ENCODE data around the gene FAM222A.

FAM222A gene

GRCh38 chr12:109808876-109809646 is 95.4 kb downstream of the FAM222A start:
- H4K20me1 ChIP-seq (ENCODE audit: insufficient read depth, low read length): no peaks in the 10 kb centered on the region
- no peak overlapping the region for H3K4me2 ChIP-seq (ENCODE audit: low read depth, low read length)
- H3K4me3 ChIP-seq (ENCODE audit: low read length): no peak overlapping the region
- no peak for TF ChIP-seq CTCF (IDR thresholded peaks at IDR 0.05; ENCODE audit: low read length)
- no peak for TF ChIP-seq EZH2 (optimal IDR thresholded peaks at IDR 0.05; ENCODE audit: low read depth, low read length)
- TF ChIP-seq EZH2phosphoT487 (IDR thresholded peaks at IDR 0.05; ENCODE audit: low read length): no peak
- H3K9ac ChIP-seq (ENCODE audit: low read length): no peak overlapping the region
- no peak overlapping the region for H3K27ac ChIP-seq (ENCODE audit: low read length)
- H3K36me3 ChIP-seq (replicated peaks; ENCODE audit: insufficient read depth, low read length): no peaks in the 10 kb centered on the region
- no peaks in the 10 kb centered on the region for H3K9me2 ChIP-seq (replicated peaks; ENCODE audit: insufficient read depth, low read length)
- H3K9me3 ChIP-seq (replicated peaks; ENCODE audit: insufficient read depth, low read length): no peaks in the 10 kb centered on the region
- no peaks in the 10 kb centered on the region for H3K79me2 ChIP-seq (ENCODE audit: low read length)
- no peak for DNase-seq
- no peaks in the 10 kb centered on the region; the same call in none of the 2 replicates for H3K27me3 ChIP-seq (replicated peaks; ENCODE audit: insufficient read depth, low read length)
- no peaks in the 10 kb centered on the region for H3F3A ChIP-seq (ENCODE audit: insufficient read depth, low read length)
- no peaks in the 10 kb centered on the region for H3K4me1 ChIP-seq (ENCODE audit: low read length)
- H2AFZ ChIP-seq (ENCODE audit: low read length): no peak overlapping the region

GRCh38 chr12:109810954-109811623 is 97.5 kb downstream of the FAM222A start:
- Histone ChIP-seq H2AFZ (ENCODE audit: low read length) (no peak overlapping the region), H3K4me1 (ENCODE audit: low read length) (no peaks in the 10 kb centered on the region), H4K20me1 (ENCODE audit: insufficient read depth, low read length) (no peaks in the 10 kb centered on the region), H3K4me2 (ENCODE audit: low read depth, low read length) (no peak overlapping the region), H3K9ac (ENCODE audit: low read length) (no peak overlapping the region), H3K9me2 (replicated peaks; ENCODE audit: insufficient read depth, low read length) (no peaks in the 10 kb centered on the region), H3K27me3 (replicated peaks; ENCODE audit: insufficient read depth, low read length) (no peaks in the 10 kb centered on the region; the same call in none of the 2 replicates), H3K9me3 (replicated peaks; ENCODE audit: insufficient read depth, low read length) (no peaks in the 10 kb centered on the region), H3K36me3 (replicated peaks; ENCODE audit: insufficient read depth, low read length) (no peaks in the 10 kb centered on the region), H3K4me3 (ENCODE audit: low read length) (no peak overlapping the region), H3K27ac (ENCODE audit: low read length) (no peak overlapping the region), H3K79me2 (ENCODE audit: low read length) (no peaks in the 10 kb centered on the region), H3F3A (ENCODE audit: insufficient read depth, low read length) (no peaks in the 10 kb centered on the region)
- DNase-seq: no peak
- no peak for TF ChIP-seq EZH2phosphoT487 (IDR thresholded peaks at IDR 0.05; ENCODE audit: low read length)
- TF ChIP-seq CTCF (IDR thresholded peaks at IDR 0.05; ENCODE audit: low read length): no peak
- TF ChIP-seq EZH2 (optimal IDR thresholded peaks at IDR 0.05; ENCODE audit: low read depth, low read length): no peak

- DNase-seq: no peak
- Histone ChIP-seq H3K9me2 (replicated peaks; ENCODE audit: insufficient read depth, low read length) (no peaks in the 10 kb centered on the region), H3F3A (ENCODE audit: insufficient read depth, low read length) (no peaks in the 10 kb centered on the region)
These were observed 98.0 kb downstream of the FAM222A start for GRCh38 chr12:109811624-109811995.

More at GRCh38 chr12:109811624-109811995, 98.0 kb downstream of the FAM222A start:
- Histone ChIP-seq H3K27me3 (replicated peaks; ENCODE audit: insufficient read depth, low read length) (no peaks in the 10 kb centered on the region; the same call in none of the 2 replicates), H3K4me2 (ENCODE audit: low read depth, low read length) (no peak overlapping the region), H4K20me1 (ENCODE audit: insufficient read depth, low read length) (no peaks in the 10 kb centered on the region), H3K36me3 (replicated peaks; ENCODE audit: insufficient read depth, low read length) (no peaks in the 10 kb centered on the region), H2AFZ (ENCODE audit: low read length) (no peak overlapping the region), H3K27ac (ENCODE audit: low read length) (no peak overlapping the region), H3K79me2 (ENCODE audit: low read length) (no peaks in the 10 kb centered on the region), H3K4me1 (ENCODE audit: low read length) (no peaks in the 10 kb centered on the region), H3K9me3 (replicated peaks; ENCODE audit: insufficient read depth, low read length) (no peaks in the 10 kb centered on the region), H3K9ac (ENCODE audit: low read length) (no peak overlapping the region), H3K4me3 (ENCODE audit: low read length) (no peak overlapping the region)
- TF ChIP-seq CTCF (IDR thresholded peaks at IDR 0.05; ENCODE audit: low read length) (no peak), EZH2 (optimal IDR thresholded peaks at IDR 0.05; ENCODE audit: low read depth, low read length) (no peak), EZH2phosphoT487 (IDR thresholded peaks at IDR 0.05; ENCODE audit: low read length) (no peak)

Measured in MM.1S (cell line).